OCI-LY3 (cell line): Measurements from ENCODE around the gene SLC4A8.

Source experiments
- CTCF ChIP-seq: fragments of 200-600, 300-600 bp; sonication (generic); IDR thresholded peaks from 2 replicates; pipeline ENCODE4 v1.5.1; 2014; ENCODE audit warnings: antibody characterized with exemption, low read length, low read depth
- EZH2phosphoT487 ChIP-seq: fragments of 200-600 bp; shearing (Covaris generic); IDR thresholded peaks from 2 replicates; pipeline ENCODE4 v1.6.1; 2018; ENCODE audit warnings: antibody characterized with exemption, mixed run types, low read depth

GRCh38 chr12:51378749-51379148, 45.9 kb upstream of the SLC4A8 start:
- TF ChIP-seq CTCF (no peak), EZH2phosphoT487 (no peak)
